Heart left ventricle (tissue), 16 donors: Measurements from ENCODE around the gene GPC6. TPM values are rescaled to one million over a fixed set of nuclear protein-coding genes. Genes with fewer than 3 reads are reported as not detected.

Experiments used
- ATAC-seq, 4 donors: fragments of 200-7000 bp; cut with Tn5 transposase; one replicate each; pipeline ENCODE4 v1.9.1; 2020 to 2022; ENCODE audit warnings: moderate library complexity in 4 of 4, mild to moderate bottlenecking in 3 of 4, moderate number of reproducible peaks in 1 of 4
- DNase-seq, 5 donors: peaks; one replicate each; pipeline ENCODE4 v3.0.0-alpha.2; 2020
- H3K27ac ChIP-seq, 12 donors: fragments of 200-600 bp; sonication (generic) in 4 of 12; one replicate each; pipeline versions ENCODE4 v1.5.0 to v1.8.0; 2016 to 2022; ENCODE audit warnings: mild to moderate bottlenecking in 2 of 12
- H3K27me3 ChIP-seq, 9 donors: fragments of 200-600 bp; sonication (generic) in 2 of 9; one replicate each; pipeline versions ENCODE4 v1.5.1 to v1.8.0; 2016 to 2022; ENCODE audit warnings: mild to moderate bottlenecking in 3 of 9
- H3K36me3 ChIP-seq, 9 donors: fragments of 200-600 bp; sonication (generic) in 2 of 9; one replicate each; pipeline versions ENCODE4 v1.5.0 to v1.8.0; 2018 to 2022; ENCODE audit warnings: mild to moderate bottlenecking in 2 of 9
- H3K4me1 ChIP-seq, 12 donors: fragments of 200-600 bp; sonication (generic) in 4 of 12; one replicate each; pipeline versions ENCODE4 v1.5.0 to v1.8.0; 2016 to 2022; ENCODE audit warnings: mild to moderate bottlenecking in 3 of 12
- H3K4me3 ChIP-seq, 12 donors: fragments of 200-600 bp; sonication (generic) in 4 of 12; one replicate each; pipeline versions ENCODE4 v1.5.0 to v1.8.0; 2017 to 2022; ENCODE audit warnings: mild to moderate bottlenecking in 9 of 12, moderate library complexity in 4 of 12
- H3K9me3 ChIP-seq, 12 donors: fragments of 200-600 bp; sonication (generic) in 4 of 12; one replicate each; pipeline versions ENCODE4 v1.5.0 to v1.8.0; 2016 to 2022; ENCODE audit warnings: mild to moderate bottlenecking in 1 of 12
- POLR2A ChIP-seq, 2 donors: fragments of 450-650 bp; IDR thresholded peaks; one replicate each; pipeline ENCODE4 v1.6.1; 2017; ENCODE audit warnings: antibody characterized with exemption in 2 of 2, mild to moderate bottlenecking in 2 of 2, moderate library complexity in 2 of 2
- WGBS, 4 donors: extraction: QIAGEN DNeasy Blood & Tissue Kit in 2 of 4; methylation state at CpG; one replicate each; pipeline versions ENCODE4 v1.1.5 to v1.1.7; 2013 to 2018; 5-methylcytosine and 5-hydroxymethylcytosine counted together
- intact Hi-C, 10 donors: fragments of 100-400 bp; cut with DNase I; formaldehyde crosslinking; loops; one replicate each; pipeline versions ENCODE4 v1.11.1 to v1.14.2; 2022
- polyA plus RNA-seq, 2 donors: library from polyadenylated mRNA; stranded (reverse); fragments of 200-250 nt; gene quantifications; one replicate each; pipeline ENCODE4 v1.2.3, GENCODE V29; 2013
- total RNA-seq, 9 donors: library from RNA; depleted of rRNA in 2 of 9; stranded (reverse); fragments of >200 nt in 2 of 9; fragmentation: NEBNext Ultra II Directional in 3 of 9; extraction: Animal tissue kit (Norgen Biotek cat#: 25700) in 3 of 9; gene quantifications; one replicate each; pipeline versions ENCODE4 v1.1.0 to v1.2.4, GENCODE V29; 2016 to 2023
- TF ChIP-seq, protein P1 (sequence below), 12 donors: fragments of 200-600 bp; sonication (generic) in 4 of 12; IDR thresholded peaks; one replicate each; pipeline versions ENCODE4 v1.5.0 to v1.8.0; 2018 to 2022; ENCODE audit warnings: antibody characterized with exemption in 12 of 12, mild to moderate bottlenecking in 5 of 12
- donor health status: ischemic (EF 13 %, LVEDD 7.1; RV severe dilation, severe dysfunction).
- donor health status: healthy with polysubstance abuse.
- donor health status: DM: no; HTN: yes; CAD: no.
- donor health status: DM: no; HTN: no; CAD: no.
- donor health status: ischemic (EF 25% LVEDD 6.9; RV normal size, moderate dysfunction).
- donor health status: ischemic (EF 25% LVEDD 5.7; RV mildly dilated, moderate dysfunction).
- donor health status: healthy.
- donor health status: DM: yes; HTN: yes; CAD: no.
- donor health status: ischemic (EF 35%, LVEDD 5.7; RV mildly dilated, moderate dysfunction).
- donor health status: nonischemic (EF 11% LVEDD 7.7; RV severe dilation, severe dysfunction).
- donor health status: DM: yes; HTN: yes; CAD: no.
- donor health status: PGD.
- donor health status: ischemic (EF 29% LVEDD 5.4; RV normal size, mild dysfunction).
- donor health status: nonischemic (EF 23%, LVEDD 6.1; RV moderate dilation, normal function).

GPC6 gene
- total and polyA plus RNA-seq, 11 donors: 0.08 to 6.2 (median 2.0) TPM

DNA sequence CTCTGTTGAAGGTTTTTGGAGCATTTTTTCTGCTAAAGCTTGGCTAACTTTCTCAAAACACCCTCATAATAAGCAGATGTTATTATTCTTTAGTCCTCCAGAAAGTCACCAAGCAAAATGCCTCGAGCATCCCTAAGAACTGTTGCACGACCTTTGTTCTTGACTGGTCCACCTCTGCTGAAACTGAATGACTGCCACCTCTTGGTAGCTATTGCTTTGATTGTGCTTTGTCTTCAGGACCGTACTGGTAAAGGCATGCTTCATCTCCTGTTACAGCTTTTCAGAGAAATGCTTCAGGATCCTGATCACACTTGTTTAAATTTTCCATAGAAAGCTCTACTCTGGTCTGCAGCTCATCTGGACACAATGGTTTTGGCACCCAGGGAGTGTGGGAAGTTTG, 998.1 kb downstream of the GPC6 start:
- 91 to 95% (median 92%) methylated on average over 3 of the region's 3 CpGs for WGBS, 4 donors
- no peak for ATAC-seq
- intact Hi-C loops: no loop called here

GRCh38 chr13:94227255-94227879, 1000.8 kb downstream of the GPC6 start:
- 93 to 96% (median 95%) methylated on average over 6 of the region's 6 CpGs for WGBS, 4 donors
- intact Hi-C loops: no loop called here
- DNase-seq: no peak
- Histone ChIP-seq H3K4me3 (no peak overlapping the region), H3K27ac (no peak overlapping the region), H3K4me1 (peaks cover 0 to 5% (median 0%) of the 10 kb centered on the region in 12 donors), H3K36me3 (no peaks in the 10 kb centered on the region), H3K9me3 (no peaks in the 10 kb centered on the region), H3K27me3 (no peaks in the 10 kb centered on the region)
- TF ChIP-seq, protein P1, sequence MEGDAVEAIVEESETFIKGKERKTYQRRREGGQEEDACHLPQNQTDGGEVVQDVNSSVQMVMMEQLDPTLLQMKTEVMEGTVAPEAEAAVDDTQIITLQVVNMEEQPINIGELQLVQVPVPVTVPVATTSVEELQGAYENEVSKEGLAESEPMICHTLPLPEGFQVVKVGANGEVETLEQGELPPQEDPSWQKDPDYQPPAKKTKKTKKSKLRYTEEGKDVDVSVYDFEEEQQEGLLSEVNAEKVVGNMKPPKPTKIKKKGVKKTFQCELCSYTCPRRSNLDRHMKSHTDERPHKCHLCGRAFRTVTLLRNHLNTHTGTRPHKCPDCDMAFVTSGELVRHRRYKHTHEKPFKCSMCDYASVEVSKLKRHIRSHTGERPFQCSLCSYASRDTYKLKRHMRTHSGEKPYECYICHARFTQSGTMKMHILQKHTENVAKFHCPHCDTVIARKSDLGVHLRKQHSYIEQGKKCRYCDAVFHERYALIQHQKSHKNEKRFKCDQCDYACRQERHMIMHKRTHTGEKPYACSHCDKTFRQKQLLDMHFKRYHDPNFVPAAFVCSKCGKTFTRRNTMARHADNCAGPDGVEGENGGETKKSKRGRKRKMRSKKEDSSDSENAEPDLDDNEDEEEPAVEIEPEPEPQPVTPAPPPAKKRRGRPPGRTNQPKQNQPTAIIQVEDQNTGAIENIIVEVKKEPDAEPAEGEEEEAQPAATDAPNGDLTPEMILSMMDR (IDR thresholded peaks at IDR 0.05): no peak
- TF ChIP-seq POLR2A (IDR thresholded peaks at IDR 0.05): no peak
- ATAC-seq: no peak

More for the DNA sequence above, 998.1 kb downstream of the GPC6 start:
- peaks cover 0 to 5% (median 0%) of the 10 kb centered on the region in 12 donors for H3K4me1 ChIP-seq
- no peak for DNase-seq
- no peak overlapping the region for H3K27ac ChIP-seq
- no peaks in the 10 kb centered on the region for H3K9me3 ChIP-seq
- no peaks in the 10 kb centered on the region for H3K27me3 ChIP-seq
- no peaks in the 10 kb centered on the region for H3K36me3 ChIP-seq
- TF ChIP-seq, protein P1 (IDR thresholded peaks at IDR 0.05): no peak
- no peak for TF ChIP-seq POLR2A (IDR thresholded peaks at IDR 0.05)
- no peak overlapping the region for H3K4me3 ChIP-seq

DNA sequence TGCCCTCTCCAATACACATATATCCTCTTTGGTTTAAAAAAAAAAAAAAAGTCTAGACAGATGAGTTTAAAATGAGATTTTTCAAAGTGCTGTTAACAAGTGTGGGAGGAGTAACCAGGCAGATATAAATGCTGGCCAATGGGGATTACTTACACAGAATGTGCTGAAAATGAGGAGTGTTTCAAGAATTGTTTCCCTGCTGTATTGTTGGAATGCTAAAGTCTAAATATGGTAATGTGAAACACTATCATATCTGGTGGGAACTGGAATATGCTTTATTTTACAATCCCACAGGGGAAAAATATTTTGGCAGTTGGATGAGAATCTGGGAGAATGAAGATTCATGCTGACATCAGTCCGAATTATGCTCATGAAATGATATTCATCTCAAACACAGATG, 1002.2 kb downstream of the GPC6 start:
- Histone ChIP-seq H3K4me1 (peaks cover 0 to 5% (median 0%) of the 10 kb centered on the region in 12 donors), H3K4me3 (no peak overlapping the region), H3K36me3 (no peaks in the 10 kb centered on the region), H3K9me3 (no peaks in the 10 kb centered on the region), H3K27ac (peak overlapping the region in 2 of 12 donors; percentile 1 to 24), H3K27me3 (no peaks in the 10 kb centered on the region)
- no peak for TF ChIP-seq POLR2A (IDR thresholded peaks at IDR 0.05)
- TF ChIP-seq, protein P1 (IDR thresholded peaks at IDR 0.05): no peak
- DNase-seq (no peak), ATAC-seq (peak in 2 of 4 donors; percentile 69 to 70)
- WGBS, 4 donors: 64 to 70% (median 68%) methylated on average over 1 of the region's 1 CpG
- intact Hi-C loops: no loop called here

GRCh38 chr13:94232161-94232950, 1005.7 kb downstream of the GPC6 start:
- intact Hi-C loops: loop anchor here in 1 of 10 donors (5.0 kb wide), 1 partner anchor 80 kb away; no protein-coding TSS in a partner anchor
- ATAC-seq (no peak), DNase-seq (no peak)
- Histone ChIP-seq H3K27ac (no peak overlapping the region), H3K4me1 (peaks cover 0 to 6% (median 0%) of the 10 kb centered on the region in 12 donors), H3K36me3 (no peaks in the 10 kb centered on the region), H3K9me3 (no peaks in the 10 kb centered on the region), H3K4me3 (no peak overlapping the region), H3K27me3 (no peaks in the 10 kb centered on the region)
- 78 to 83% (median 79%) methylated on average over 9 of the region's 9 CpGs for WGBS, 4 donors
- no peak for TF ChIP-seq POLR2A (IDR thresholded peaks at IDR 0.05)
- TF ChIP-seq, protein P1 (IDR thresholded peaks at IDR 0.05): no peak
